ENCODE data around the gene SNAPC3. TPM values are rescaled to one million over a fixed set of nuclear protein-coding genes. Genes with fewer than 3 reads are reported as not detected.

The SNAPC3 gene
- polyA plus RNA-seq, 1 donor: 27.6 TPM

DNA sequence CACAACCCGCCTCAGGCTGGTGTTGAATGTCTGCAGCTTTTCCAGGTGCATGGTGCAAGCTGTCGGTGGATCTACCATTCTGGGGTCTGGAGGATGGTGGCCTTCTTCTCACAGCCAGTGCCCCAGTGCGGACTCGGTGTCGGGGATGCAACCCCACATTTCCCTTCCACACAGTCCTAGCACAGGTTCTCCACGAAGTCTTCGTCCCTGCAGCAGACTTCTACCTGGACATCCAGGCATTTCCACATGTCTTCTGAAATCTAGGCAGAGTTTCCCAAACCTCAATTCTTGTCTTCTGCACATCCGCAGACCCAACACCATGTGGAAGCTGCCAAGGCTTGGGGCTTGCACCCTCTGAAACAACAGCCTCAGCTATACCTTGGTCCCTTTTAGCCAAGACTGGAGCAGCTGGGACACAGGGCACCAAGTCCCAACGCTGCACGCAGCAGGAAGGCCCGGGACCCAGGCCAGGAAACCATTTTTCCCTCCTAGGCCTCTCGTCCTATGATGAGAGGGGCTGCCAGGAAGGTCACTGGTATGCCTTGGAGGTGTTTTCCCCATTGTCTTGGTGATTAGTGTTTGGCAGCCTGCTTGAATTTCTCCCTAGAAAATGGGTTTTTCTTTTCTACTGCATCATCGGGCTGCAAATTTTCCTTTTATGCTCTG, 69.9 kb downstream of the SNAPC3 start:
- DNase-seq: no peak

DNA sequence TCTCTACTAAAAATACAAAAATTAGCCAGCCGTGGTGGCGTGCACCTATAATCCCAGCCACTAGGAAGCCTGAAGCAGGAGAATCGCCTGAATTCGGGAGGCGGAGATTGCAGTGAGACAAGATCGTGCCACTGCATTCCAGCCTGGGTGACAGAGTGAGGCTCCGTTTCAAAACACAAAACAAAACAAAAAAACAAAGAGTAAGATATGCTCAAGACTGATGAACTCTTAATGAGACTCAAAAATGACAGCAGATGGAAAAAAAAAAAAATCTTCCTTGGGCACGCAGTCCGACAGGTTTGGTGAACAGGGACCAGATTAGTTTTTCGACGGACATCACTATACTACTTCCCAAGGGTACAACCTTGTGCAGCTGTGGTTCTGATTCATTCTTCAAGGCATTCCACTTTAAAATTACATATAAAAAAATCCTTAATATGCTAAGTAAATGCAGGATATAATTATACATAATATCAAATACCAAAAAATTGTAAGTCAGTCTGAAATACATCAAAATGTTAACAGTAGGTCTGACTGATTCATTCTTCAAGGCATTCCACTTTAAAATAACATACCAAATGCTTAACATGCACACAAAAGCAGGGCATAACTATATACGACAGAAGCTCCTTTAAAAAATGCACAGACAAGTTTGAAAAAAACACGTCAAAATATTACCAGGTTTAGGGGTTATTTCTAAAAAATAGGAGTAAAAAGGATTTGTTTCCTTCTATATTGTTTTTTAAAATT, 75.7 kb downstream of the SNAPC3 start:
- DNase-seq: no peak

DNA sequence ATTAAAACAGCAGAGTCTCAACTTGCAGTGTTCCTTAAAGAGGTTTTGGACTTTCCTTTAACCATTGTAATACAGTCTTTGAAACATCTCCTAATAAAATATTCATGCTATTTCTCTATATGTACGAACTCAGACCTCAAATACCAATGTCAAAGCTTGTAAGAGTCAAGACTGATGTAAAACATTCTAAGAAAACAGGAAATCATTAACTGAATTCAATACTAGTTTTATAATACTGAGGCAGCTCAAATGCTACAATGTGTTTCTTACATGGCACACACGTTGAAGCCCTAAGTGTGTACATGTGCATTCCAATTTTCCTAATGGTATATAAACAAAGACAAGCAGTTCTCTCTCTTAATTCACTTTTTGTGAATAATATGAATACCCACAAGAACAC, 76.5 kb downstream of the SNAPC3 start:
- no peak for DNase-seq

DNA sequence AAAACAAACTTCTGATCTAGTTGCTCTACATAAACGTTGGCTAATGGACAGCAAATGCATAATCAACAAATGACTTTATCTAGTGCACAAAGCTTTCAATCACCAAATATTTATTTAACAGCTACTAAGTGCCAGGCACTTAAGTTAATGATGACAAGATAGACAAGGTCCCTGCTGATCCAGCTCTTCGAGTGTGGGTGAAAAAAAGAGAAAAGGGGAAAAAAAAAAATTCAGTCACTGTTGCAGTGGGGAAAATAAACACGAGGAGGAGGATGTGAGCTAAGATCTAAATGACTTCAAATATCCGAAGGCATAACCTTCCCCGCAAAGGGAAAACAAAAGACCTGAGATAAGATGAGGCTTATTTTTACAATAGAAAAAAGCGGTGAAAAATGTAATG, 78.5 kb downstream of the SNAPC3 start:
- no peak for DNase-seq

DNA sequence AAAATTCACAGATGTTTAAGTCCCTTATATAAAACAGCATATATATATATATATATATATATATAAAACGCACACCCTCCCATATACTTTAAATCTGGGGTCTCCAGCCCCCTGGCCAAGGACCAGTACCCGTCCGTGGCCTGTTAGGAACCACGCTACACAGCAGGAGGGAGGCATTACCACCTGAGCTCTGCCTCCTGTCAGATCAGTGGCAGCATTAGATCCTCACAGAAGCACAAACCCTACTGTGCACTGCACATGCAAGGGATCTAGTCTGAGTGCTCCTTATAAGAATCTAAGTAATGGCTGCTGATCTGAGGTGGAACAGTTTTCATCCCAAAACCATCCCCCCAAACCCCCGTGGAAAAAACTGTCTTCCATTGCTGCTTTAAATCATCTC, 79.1 kb downstream of the SNAPC3 start:
- DNase-seq: no peak

DNA sequence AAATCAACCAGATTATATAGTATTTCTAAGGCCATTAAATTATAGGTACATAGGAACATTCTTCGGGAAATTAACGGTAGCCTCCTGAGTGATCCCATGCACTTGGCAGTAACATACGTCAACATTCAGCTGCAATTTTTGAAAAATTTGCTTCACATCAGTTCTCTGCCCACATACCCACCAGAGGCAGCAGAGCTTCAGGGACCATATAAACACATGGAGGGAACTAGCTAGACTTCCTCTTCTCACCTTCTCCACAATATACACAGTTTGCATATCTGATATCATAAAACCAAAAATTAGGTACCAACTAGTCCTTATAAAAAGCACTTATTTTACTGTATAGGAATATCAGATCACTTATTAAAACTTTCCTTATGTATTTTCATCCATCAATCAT, 83.2 kb downstream of the SNAPC3 start:
- no peak for DNase-seq

DNA sequence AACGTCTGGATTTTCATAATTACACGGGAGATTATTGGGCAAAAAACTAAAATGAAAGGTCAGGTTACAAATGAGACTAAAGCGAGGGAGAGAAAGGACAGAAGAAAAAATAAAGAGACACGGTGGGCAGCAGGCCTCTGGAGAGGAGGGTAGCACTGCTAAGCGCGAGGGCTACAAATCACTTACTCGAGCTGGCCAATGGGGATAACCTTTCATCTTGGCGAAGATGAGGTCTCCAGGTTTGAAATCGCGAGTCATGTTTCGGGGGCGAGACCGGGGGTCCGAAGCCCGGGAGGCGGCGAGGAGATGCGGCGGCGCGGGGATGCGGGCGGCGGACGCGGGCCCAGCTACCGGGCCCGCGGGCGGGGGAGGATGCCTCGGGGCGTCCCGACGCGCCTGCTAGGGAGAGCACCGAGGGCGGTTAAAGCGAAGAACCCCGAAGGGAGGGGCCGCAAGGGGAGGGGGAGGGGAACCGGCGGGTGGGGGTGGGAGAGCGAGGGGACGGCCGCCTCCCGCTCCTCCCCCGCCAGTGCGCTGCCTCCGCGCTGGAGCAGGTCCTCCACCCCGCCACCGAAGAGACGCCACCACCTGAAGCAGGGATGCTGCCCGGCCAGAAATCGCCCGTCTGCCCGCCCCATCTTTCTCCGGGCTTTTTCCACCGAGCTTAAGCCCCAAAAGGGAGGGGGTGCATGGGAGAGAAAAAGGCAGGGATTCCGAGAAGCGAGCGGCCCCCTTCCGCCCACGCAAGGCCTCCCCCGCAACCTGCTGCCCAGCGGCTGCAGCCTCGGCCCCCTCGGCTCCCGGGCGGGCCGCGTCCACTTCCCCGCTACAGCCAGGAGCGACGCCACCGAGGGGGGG, 87.5 kb downstream of the SNAPC3 start:
- peak; percentile 61 for DNase-seq

DNA sequence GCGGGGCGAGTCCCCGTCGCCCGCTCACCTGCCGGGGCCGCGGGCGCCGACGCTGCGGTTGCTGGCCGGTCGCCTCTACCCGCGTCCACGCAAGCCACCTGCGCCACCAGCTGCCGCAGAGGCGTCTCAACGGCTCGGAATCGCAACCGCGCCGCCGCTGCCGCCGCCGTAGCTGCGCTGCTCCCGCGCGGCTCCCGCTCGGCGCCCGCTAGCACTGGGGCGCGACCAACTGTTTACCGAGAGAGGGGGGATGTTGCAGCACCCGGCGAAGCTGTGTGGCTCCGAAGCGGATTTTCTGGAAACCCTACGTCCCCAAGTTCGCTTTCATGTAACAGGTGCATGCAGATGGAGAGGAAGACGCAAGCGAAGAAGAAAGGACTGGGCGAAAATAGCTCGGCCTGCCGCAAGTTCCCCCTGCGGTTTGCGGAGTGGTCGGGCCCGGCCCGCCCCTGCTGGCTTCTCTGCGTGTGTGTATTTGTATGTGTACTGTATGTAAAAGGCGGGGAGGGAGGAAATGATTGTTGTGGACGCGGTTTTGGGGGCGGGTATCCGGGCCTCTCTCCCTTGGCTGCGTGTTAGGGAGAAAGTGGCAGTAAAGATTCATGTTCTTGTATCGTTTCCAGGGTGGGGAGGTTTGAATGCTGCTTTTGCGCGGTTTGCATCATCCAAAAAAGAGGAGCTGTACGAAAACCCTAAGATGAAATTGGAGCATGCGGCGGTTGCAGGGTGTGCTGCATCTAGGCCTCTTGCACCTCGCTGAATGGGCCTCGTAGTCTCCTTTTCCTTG, 88.3 kb downstream of the SNAPC3 start, which contains the start of gene PSIP1:
Gene PSIP1, minus strand, starts transcription at position 182 of the 787 bp plus-strand sequence. CDS start 782 bp downstream, outside the sequence.
- DNase-seq: peak; percentile 89

Other genes starting within 250 kb of the SNAPC3 start
- gene TTC39B, start 115.7 kb upstream of the SNAPC3 start, polyA plus RNA-seq (ENCODE audit: insufficient read length): 1.7 TPM
- 63.3 TPM for gene PSIP1, start 88.1 kb downstream of the SNAPC3 start, polyA plus RNA-seq (ENCODE audit: insufficient read length)
- gene CCDC171, start 130.2 kb downstream of the SNAPC3 start, polyA plus RNA-seq (ENCODE audit: insufficient read length): 2.2 TPM